ENCODE results near the gene EMX2. TPM values are rescaled to one million over a fixed set of nuclear protein-coding genes. Genes with fewer than 3 reads are reported as not detected.
A peak's percentile ranks its signal among the peaks of the same experiment; 100 is the strongest.

Gene EMX2
- polyA plus RNA-seq, 4 donors = 0.01 to 0.45 (median 0.04) TPM; not detected in 1

DNA sequence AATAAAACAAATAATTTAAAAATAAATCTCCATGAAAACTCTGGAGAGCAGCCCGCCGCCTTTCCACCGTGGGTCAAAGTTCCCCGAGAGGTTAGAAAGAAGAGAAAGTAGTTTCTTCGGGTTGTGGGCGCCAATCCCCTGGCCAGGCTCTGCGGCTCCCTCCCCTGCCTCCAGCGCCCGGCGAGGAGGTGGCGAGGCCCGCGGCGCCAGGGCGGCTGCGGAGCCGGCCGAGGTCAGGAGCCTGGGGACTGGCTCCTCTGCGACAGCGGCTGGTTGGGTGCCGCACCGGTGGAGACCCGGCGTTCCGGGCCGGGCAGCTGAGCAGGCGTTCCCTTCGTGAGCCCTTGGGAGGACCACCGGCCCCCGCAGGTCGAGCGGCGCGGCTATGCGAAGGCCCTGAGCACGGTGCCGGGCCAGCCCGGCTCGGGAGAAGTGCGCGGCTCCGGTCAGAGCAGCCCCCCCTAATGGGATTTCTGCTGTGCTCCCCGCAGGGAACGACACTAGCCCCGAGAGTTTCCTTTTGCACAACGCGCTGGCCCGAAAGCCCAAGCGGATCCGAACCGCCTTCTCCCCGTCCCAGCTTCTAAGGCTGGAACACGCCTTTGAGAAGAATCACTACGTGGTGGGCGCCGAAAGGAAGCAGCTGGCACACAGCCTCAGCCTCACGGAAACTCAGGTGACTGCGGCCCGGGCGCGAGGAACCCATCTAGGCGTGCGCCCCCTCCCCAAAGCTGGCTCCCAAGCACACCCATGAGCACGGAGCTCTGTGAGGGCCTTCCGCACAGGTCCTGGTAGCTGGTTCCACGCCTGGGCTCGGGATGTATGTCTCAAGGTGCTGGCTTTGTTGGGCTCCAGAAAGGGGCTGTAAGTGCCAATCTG is 2.8 kb downstream of the EMX2 start:
- Histone ChIP-seq H3K4me3 (ENCODE audit: low read depth in 1 of 3, low read length in 3 of 3) (peak overlapping the region in 1 of 3 donors; percentile 26), H3K9me3 (ENCODE audit: control insufficient read depth in 2 of 2, insufficient read depth in 1 of 2, low read depth in 1 of 2, low read length in 1 of 2) (no peaks in the 10 kb centered on the region), H3K27me3 (ENCODE audit: control insufficient read depth in 3 of 3, insufficient read depth in 3 of 3, low read length in 3 of 3) (peaks cover 8 to 99% (median 57%) of the 10 kb centered on the region in 3 donors), H3K27ac (ENCODE audit: low read depth in 1 of 3, low read length in 2 of 3) (no peak overlapping the region), H3K4me1 (ENCODE audit: control insufficient read depth in 3 of 3, insufficient read depth in 2 of 3, low read depth in 1 of 3, low read length in 2 of 3) (peaks cover 0 to 23% (median 0%) of the 10 kb centered on the region in 3 donors), H3K36me3 (ENCODE audit: control insufficient read depth in 3 of 3, insufficient read depth in 2 of 3, low read depth in 1 of 3, low read length in 3 of 3) (no peaks in the 10 kb centered on the region)
- FAIRE-seq = no peak
- WGBS, 3 donors = 2 to 6% (median 3%) methylated on average over 55 to 67 of the region's 67 CpGs
- peak in 1 of 2 donors; percentile 41 for DNase-seq

DNA sequence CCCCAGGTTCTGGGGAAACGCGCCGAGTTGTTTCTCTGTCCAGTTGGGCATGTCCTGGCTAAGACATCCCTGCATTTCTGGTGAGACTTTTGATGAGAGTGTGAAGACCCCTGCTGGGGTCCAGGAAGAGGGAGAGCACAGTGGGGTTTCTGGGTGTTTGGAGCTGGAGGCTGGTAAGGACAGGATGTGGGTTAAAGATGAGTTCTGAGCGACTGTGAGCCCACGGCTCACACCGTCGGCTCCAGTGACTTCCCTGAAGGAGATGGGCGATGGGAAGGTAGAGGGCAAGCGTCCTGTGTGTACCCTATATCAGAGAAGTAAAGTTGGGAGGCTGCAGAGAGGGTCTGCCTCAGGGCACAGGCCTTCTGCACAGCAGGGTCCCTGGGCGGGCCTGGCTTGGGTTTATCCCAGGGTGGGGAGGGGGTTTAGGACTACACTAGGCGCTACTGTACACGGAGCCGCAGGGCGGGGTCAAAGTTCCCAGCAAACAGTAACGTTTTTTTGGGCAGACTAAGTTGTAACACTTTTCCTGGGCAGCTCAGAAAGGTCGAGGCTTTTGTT is 3.6 kb downstream of the EMX2 start:
- WGBS, 3 donors = 2 to 12% (median 6%) methylated on average over 16 of the region's 16 CpGs
- Histone ChIP-seq H3K9me3 (ENCODE audit: control insufficient read depth in 2 of 2, insufficient read depth in 1 of 2, low read depth in 1 of 2, low read length in 1 of 2) (no peaks in the 10 kb centered on the region), H3K27ac (ENCODE audit: low read depth in 1 of 3, low read length in 2 of 3) (no peak overlapping the region), H3K36me3 (ENCODE audit: control insufficient read depth in 3 of 3, insufficient read depth in 2 of 3, low read depth in 1 of 3, low read length in 3 of 3) (no peaks in the 10 kb centered on the region), H3K27me3 (ENCODE audit: control insufficient read depth in 3 of 3, insufficient read depth in 3 of 3, low read length in 3 of 3) (peaks cover 10 to 99% (median 54%) of the 10 kb centered on the region in 3 donors), H3K4me3 (ENCODE audit: low read depth in 1 of 3, low read length in 3 of 3) (no peak overlapping the region), H3K4me1 (ENCODE audit: control insufficient read depth in 3 of 3, insufficient read depth in 2 of 3, low read depth in 1 of 3, low read length in 2 of 3) (peaks cover 0 to 23% (median 0%) of the 10 kb centered on the region in 3 donors)
- FAIRE-seq (no peak), DNase-seq (no peak)

- Histone ChIP-seq H3K27ac (ENCODE audit: low read depth in 1 of 3, low read length in 2 of 3) (no peak overlapping the region), H3K9me3 (ENCODE audit: control insufficient read depth in 2 of 2, insufficient read depth in 1 of 2, low read depth in 1 of 2, low read length in 1 of 2) (no peaks in the 10 kb centered on the region), H3K4me3 (ENCODE audit: low read depth in 1 of 3, low read length in 3 of 3) (no peak overlapping the region), H3K27me3 (ENCODE audit: control insufficient read depth in 3 of 3, insufficient read depth in 3 of 3, low read length in 3 of 3) (peaks cover 14 to 99% (median 55%) of the 10 kb centered on the region in 3 donors), H3K36me3 (ENCODE audit: control insufficient read depth in 3 of 3, insufficient read depth in 2 of 3, low read depth in 1 of 3, low read length in 3 of 3) (no peaks in the 10 kb centered on the region), H3K4me1 (ENCODE audit: control insufficient read depth in 3 of 3, insufficient read depth in 2 of 3, low read depth in 1 of 3, low read length in 2 of 3) (peaks cover 0 to 23% (median 0%) of the 10 kb centered on the region in 3 donors)
- 8 to 14% (median 10%) methylated on average over 29 of the region's 29 CpGs for WGBS, 3 donors
- FAIRE-seq = no peak
- DNase-seq = no peak
Observed at GRCh38 chr10:117546581-117547015, 4.1 kb downstream of the EMX2 start.

DNA sequence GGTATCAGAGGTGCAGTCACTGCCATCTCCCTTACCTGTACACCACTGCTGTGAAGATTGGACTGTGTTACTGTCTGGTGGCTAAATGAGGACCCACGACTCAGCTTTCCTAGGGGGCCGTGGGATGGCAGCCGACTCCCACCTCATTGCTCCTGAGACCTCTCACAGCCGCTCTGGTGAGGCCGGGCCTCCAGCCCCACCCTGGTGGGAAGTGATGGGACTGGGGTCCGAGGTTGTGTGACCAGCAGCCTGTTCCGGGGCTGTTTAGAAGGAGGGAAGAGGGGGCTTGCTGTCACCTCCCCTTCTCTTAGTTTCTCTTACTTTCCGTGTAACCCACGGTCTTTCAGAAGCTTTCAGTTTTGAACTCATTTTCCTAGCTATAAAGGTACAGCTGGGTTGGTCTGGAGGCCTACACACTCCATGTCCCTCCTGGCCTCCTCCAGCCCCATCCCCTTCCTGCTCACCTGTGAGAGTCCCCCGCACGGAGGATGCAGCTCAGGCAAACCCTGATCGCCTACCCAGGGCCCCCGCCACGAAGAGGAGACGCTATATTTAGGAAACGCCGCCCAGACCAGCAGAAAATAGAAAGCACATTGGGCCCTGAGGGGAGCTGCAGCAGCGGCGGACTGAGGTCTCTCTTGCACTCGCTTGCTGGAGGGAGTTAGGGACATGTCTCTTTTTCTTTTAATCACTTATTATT is 4.6 kb downstream of the EMX2 start:
- no peak for FAIRE-seq
- no peak overlapping the region for H3K27ac ChIP-seq (ENCODE audit: low read depth in 1 of 3, low read length in 2 of 3)
- H3K36me3 ChIP-seq (ENCODE audit: control insufficient read depth in 3 of 3, insufficient read depth in 2 of 3, low read depth in 1 of 3, low read length in 3 of 3) = no peaks in the 10 kb centered on the region
- H3K4me1 ChIP-seq (ENCODE audit: control insufficient read depth in 3 of 3, insufficient read depth in 2 of 3, low read depth in 1 of 3, low read length in 2 of 3) = peaks cover 0 to 18% (median 0%) of the 10 kb centered on the region in 3 donors
- H3K27me3 ChIP-seq (ENCODE audit: control insufficient read depth in 3 of 3, insufficient read depth in 3 of 3, low read length in 3 of 3) = peaks cover 19 to 99% (median 55%) of the 10 kb centered on the region in 3 donors
- no peak overlapping the region for H3K4me3 ChIP-seq (ENCODE audit: low read depth in 1 of 3, low read length in 3 of 3)
- H3K9me3 ChIP-seq (ENCODE audit: control insufficient read depth in 2 of 2, insufficient read depth in 1 of 2, low read depth in 1 of 2, low read length in 1 of 2) = no peaks in the 10 kb centered on the region
- 8 to 16% (median 14%) methylated on average over 20 of the region's 20 CpGs for WGBS, 3 donors
- no peak for DNase-seq

DNA sequence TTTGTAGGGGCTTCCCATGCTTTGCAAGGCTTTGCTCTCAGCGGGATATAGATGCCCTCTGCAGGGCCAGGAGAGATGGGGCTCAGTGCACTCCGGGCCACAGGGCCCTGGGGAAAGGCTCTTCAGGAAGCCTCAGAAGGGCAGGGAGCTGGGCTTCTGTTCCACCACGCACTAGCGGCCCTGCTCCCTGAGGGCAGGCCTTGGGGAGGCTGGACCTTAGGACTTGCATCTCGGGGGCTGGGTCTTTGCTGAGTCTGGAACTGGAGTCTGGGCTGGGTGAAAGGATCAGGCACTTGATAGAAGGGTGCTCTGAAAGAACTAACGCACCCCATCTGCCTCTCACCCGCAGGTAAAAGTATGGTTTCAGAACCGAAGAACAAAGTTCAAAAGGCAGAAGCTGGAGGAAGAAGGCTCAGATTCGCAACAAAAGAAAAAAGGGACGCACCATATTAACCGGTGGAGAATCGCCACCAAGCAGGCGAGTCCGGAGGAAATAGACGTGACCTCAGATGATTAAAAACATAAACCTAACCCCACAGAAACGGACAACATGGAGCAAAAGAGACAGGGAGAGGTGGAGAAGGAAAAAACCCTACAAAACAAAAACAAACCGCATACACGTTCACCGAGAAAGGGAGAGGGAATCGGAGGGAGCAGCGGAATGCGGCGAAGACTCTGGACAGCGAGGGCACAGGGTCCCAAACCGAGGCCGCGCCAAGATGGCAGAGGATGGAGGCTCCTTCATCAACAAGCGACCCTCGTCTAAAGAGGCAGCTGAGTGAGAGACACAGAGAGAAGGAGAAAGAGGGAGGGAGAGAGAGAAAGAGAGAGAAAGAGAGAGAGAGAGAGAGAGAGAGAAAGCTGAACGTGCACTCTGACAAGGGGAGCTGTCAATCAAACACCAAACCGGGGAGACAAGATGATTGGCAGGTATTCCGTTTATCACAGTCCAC is 5.4 kb downstream of the EMX2 start:
- WGBS, 3 donors = 7 to 8% (median 7%) methylated on average over 32 of the region's 32 CpGs
- FAIRE-seq (no peak), DNase-seq (peak in 1 of 2 donors; percentile 20)
- peaks cover 21 to 99% (median 58%) of the 10 kb centered on the region in 3 donors for H3K27me3 ChIP-seq (ENCODE audit: control insufficient read depth in 3 of 3, insufficient read depth in 3 of 3, low read length in 3 of 3)
- no peaks in the 10 kb centered on the region for H3K9me3 ChIP-seq (ENCODE audit: control insufficient read depth in 2 of 2, insufficient read depth in 1 of 2, low read depth in 1 of 2, low read length in 1 of 2)
- no peak overlapping the region for H3K4me3 ChIP-seq (ENCODE audit: low read depth in 1 of 3, low read length in 3 of 3)
- H3K27ac ChIP-seq (ENCODE audit: low read depth in 1 of 3, low read length in 2 of 3) = no peak overlapping the region
- peaks cover 0 to 14% (median 0%) of the 10 kb centered on the region in 3 donors for H3K4me1 ChIP-seq (ENCODE audit: control insufficient read depth in 3 of 3, insufficient read depth in 2 of 3, low read depth in 1 of 3, low read length in 2 of 3)
- no peaks in the 10 kb centered on the region for H3K36me3 ChIP-seq (ENCODE audit: control insufficient read depth in 3 of 3, insufficient read depth in 2 of 3, low read depth in 1 of 3, low read length in 3 of 3)

DNA sequence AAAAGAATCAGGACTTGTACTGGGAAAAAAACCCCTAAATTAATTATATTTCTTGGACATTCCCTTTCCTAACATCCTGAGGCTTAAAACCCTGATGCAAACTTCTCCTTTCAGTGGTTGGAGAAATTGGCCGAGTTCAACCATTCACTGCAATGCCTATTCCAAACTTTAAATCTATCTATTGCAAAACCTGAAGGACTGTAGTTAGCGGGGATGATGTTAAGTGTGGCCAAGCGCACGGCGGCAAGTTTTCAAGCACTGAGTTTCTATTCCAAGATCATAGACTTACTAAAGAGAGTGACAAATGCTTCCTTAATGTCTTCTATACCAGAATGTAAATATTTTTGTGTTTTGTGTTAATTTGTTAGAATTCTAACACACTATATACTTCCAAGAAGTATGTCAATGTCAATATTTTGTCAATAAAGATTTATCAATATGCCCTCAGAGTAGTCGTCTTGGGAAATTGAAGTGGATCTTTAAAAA is 6.6 kb downstream of the EMX2 start:
- Histone ChIP-seq H3K36me3 (ENCODE audit: control insufficient read depth in 3 of 3, insufficient read depth in 2 of 3, low read depth in 1 of 3, low read length in 3 of 3) (no peaks in the 10 kb centered on the region), H3K9me3 (ENCODE audit: control insufficient read depth in 2 of 2, insufficient read depth in 1 of 2, low read depth in 1 of 2, low read length in 1 of 2) (no peaks in the 10 kb centered on the region), H3K27me3 (ENCODE audit: control insufficient read depth in 3 of 3, insufficient read depth in 3 of 3, low read length in 3 of 3) (peaks cover 20 to 99% (median 55%) of the 10 kb centered on the region in 3 donors), H3K4me1 (ENCODE audit: control insufficient read depth in 3 of 3, insufficient read depth in 2 of 3, low read depth in 1 of 3, low read length in 2 of 3) (peaks cover 0 to 9% (median 0%) of the 10 kb centered on the region in 3 donors), H3K27ac (ENCODE audit: low read depth in 1 of 3, low read length in 2 of 3) (no peak overlapping the region), H3K4me3 (ENCODE audit: low read depth in 1 of 3, low read length in 3 of 3) (no peak overlapping the region)
- DNase-seq (no peak), FAIRE-seq (no peak)
- WGBS, 3 donors = 16 to 20% (median 17%) methylated on average over 6 of the region's 6 CpGs

DNA sequence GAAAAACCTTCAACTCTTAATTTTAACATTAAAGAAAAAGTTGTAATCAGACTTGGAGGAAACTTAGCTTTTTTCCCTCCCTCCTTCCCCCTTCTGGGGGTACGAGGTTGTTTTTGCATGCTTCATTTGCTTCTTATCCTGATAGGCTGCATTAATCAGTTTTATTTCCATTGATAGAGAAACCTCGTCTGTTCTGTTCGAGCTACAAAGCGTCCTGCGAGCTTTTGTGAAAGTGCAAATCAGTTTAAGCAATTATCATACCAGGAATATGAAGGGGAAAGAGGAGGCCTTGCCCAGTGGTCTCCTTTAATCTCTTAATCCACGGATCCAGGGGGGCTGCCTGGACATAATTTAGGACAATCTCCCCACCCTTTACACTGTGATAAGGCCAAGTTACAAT is 7.5 kb downstream of the EMX2 start:
- no peak overlapping the region for H3K27ac ChIP-seq (ENCODE audit: low read depth in 1 of 3, low read length in 2 of 3)

More for the DNA sequence above, 7.5 kb downstream of the EMX2 start:
- 6 to 13% (median 9%) methylated on average over 6 of the region's 6 CpGs for WGBS, 3 donors
- Histone ChIP-seq H3K9me3 (ENCODE audit: control insufficient read depth in 2 of 2, insufficient read depth in 1 of 2, low read depth in 1 of 2, low read length in 1 of 2) (no peaks in the 10 kb centered on the region), H3K4me3 (ENCODE audit: low read depth in 1 of 3, low read length in 3 of 3) (no peak overlapping the region), H3K36me3 (ENCODE audit: control insufficient read depth in 3 of 3, insufficient read depth in 2 of 3, low read depth in 1 of 3, low read length in 3 of 3) (no peaks in the 10 kb centered on the region), H3K27me3 (ENCODE audit: control insufficient read depth in 3 of 3, insufficient read depth in 3 of 3, low read length in 3 of 3) (peaks cover 20 to 98% (median 62%) of the 10 kb centered on the region in 3 donors), H3K4me1 (ENCODE audit: control insufficient read depth in 3 of 3, insufficient read depth in 2 of 3, low read depth in 1 of 3, low read length in 2 of 3) (peaks cover 0 to 4% (median 0%) of the 10 kb centered on the region in 3 donors)
- DNase-seq (no peak), FAIRE-seq (no peak)
